ENCODE results near the gene ST8SIA1. TPM values are rescaled to one million over a fixed set of nuclear protein-coding genes. Genes with fewer than 3 reads are reported as not detected.

The ST8SIA1 gene
- total RNA-seq, 1 donor from 2014 or later = 0.86 TPM

- intact Hi-C loops (cut with micrococcal nuclease) = no loop called here
Observed at GRCh38 chr12:22248121-22248520, 86.4 kb downstream of the ST8SIA1 start.

- intact Hi-C loops (cut with micrococcal nuclease) = no loop called here
Observed at GRCh38 chr12:22246217-22246846, 88.2 kb downstream of the ST8SIA1 start.

- intact Hi-C loops (cut with micrococcal nuclease) = no loop called here
Observed at GRCh38 chr12:22242726-22243125, 91.8 kb downstream of the ST8SIA1 start.

GRCh38 chr12:22238211-22238610 is 96.3 kb downstream of the ST8SIA1 start:
- intact Hi-C loops (cut with micrococcal nuclease) = no loop called here

- intact Hi-C loops (cut with micrococcal nuclease) = no loop called here
Observed at GRCh38 chr12:22234561-22234960, 99.9 kb downstream of the ST8SIA1 start.

GRCh38 chr12:22231836-22232235 is 102.7 kb downstream of the ST8SIA1 start:
- intact Hi-C loops (cut with micrococcal nuclease) = no loop called here

GRCh38 chr12:22231078-22231477 is 103.4 kb downstream of the ST8SIA1 start:
- intact Hi-C loops (cut with micrococcal nuclease) = no loop called here

- intact Hi-C loops (cut with micrococcal nuclease) = no loop called here
Observed at GRCh38 chr12:22230280-22230794, 104.2 kb downstream of the ST8SIA1 start.

GRCh38 chr12:22229652-22230279 is 104.7 kb downstream of the ST8SIA1 start:
- intact Hi-C loops (cut with micrococcal nuclease) = no loop called here

- intact Hi-C loops (cut with micrococcal nuclease) = no loop called here
Observed at GRCh38 chr12:22228022-22228875, 106.3 kb downstream of the ST8SIA1 start.

GRCh38 chr12:22223356-22223755 is 111.2 kb downstream of the ST8SIA1 start:
- intact Hi-C loops (cut with micrococcal nuclease) = no loop called here

- intact Hi-C loops (cut with micrococcal nuclease) = no loop called here
Observed at GRCh38 chr12:22217556-22217955, 117.0 kb downstream of the ST8SIA1 start.

- intact Hi-C loops (cut with micrococcal nuclease) = no loop called here
Observed at GRCh38 chr12:22215467-22216253, 118.8 kb downstream of the ST8SIA1 start.

- intact Hi-C loops (cut with micrococcal nuclease) = no loop called here
Observed at GRCh38 chr12:22211128-22211527, 123.4 kb downstream of the ST8SIA1 start.

- intact Hi-C loops (cut with micrococcal nuclease) = no loop called here
Observed at GRCh38 chr12:22209422-22209821, 125.1 kb downstream of the ST8SIA1 start.

GRCh38 chr12:22206111-22206728 is 128.3 kb downstream of the ST8SIA1 start:
- intact Hi-C loops (cut with micrococcal nuclease) = no loop called here

GRCh38 chr12:22204391-22204790 is 130.1 kb downstream of the ST8SIA1 start:
- intact Hi-C loops (cut with micrococcal nuclease) = no loop called here

GRCh38 chr12:22202847-22203246 is 131.7 kb downstream of the ST8SIA1 start:
- intact Hi-C loops (cut with micrococcal nuclease) = no loop called here

- intact Hi-C loops (cut with micrococcal nuclease) = no loop called here
Observed at GRCh38 chr12:22201101-22201500, 133.4 kb downstream of the ST8SIA1 start.

- intact Hi-C loops (cut with micrococcal nuclease) = no loop called here
Observed at GRCh38 chr12:22196236-22196635, 138.3 kb downstream of the ST8SIA1 start.

GRCh38 chr12:22190969-22191368 is 143.5 kb downstream of the ST8SIA1 start:
- intact Hi-C loops (cut with micrococcal nuclease) = no loop called here
